MM.1S (cell line): ENCODE results near the gene SLC2A10.

Source experiments
- DNase-seq: peaks from one replicate; pipeline ENCODE4 v3.0.0-alpha.2; 2015
- H2AFZ ChIP-seq: fragments of 300-600 bp; sonication (generic); 2 replicates; pipeline ENCODE4 v1.6.0; 2016; ENCODE audit warnings: antibody characterized with exemption, low read length
- H3F3A ChIP-seq: fragments of 300-600 bp; sonication (generic); 2 replicates; pipeline ENCODE4 v1.6.1; 2016; ENCODE audit warnings: mild to moderate bottlenecking, antibody characterized with exemption, low read length, moderate library complexity, mixed read lengths; ENCODE audit not compliant: insufficient read depth
- H3K27ac ChIP-seq: fragments of 300-600 bp; sonication (generic); 2 replicates; pipeline ENCODE4 v1.5.1; 2016; ENCODE audit warnings: mild to moderate bottlenecking, low read length
- H3K27me3 ChIP-seq: fragments of 300-600 bp; sonication (generic); replicated peaks from 2 replicates; pipeline ENCODE4 v1.6.0; 2016; ENCODE audit warnings: low read length; ENCODE audit not compliant: insufficient read depth
- H3K36me3 ChIP-seq: fragments of 300-600 bp; sonication (generic); replicated peaks from 2 replicates; pipeline ENCODE4 v1.6.1; 2016; ENCODE audit warnings: mild to moderate bottlenecking, low read length, mixed read lengths; ENCODE audit not compliant: insufficient read depth
- H3K4me1 ChIP-seq: fragments of 300-600 bp; sonication (generic); 2 replicates; pipeline ENCODE4 v1.6.1; 2016; ENCODE audit warnings: low read length, mixed read lengths
- H3K4me2 ChIP-seq: fragments of 300-600 bp; sonication (generic); 2 replicates; pipeline ENCODE4 v1.6.0; 2016; ENCODE audit warnings: low read depth, low read length
- H3K4me3 ChIP-seq: fragments of 300-600 bp; sonication (generic); 2 replicates; pipeline ENCODE4 v1.5.1; 2016; ENCODE audit warnings: low read length, mixed read lengths
- H3K79me2 ChIP-seq: fragments of 300-600 bp; sonication (generic); 2 replicates; pipeline ENCODE4 v1.6.1; 2016; ENCODE audit warnings: mixed run types, low read length, mixed read lengths
- H3K9ac ChIP-seq: fragments of 300-600 bp; sonication (generic); 2 replicates; pipeline ENCODE4 v1.6.1; 2016; ENCODE audit warnings: low read length, mixed read lengths
- H3K9me2 ChIP-seq: fragments of 300-600 bp; sonication (generic); replicated peaks from 2 replicates; pipeline ENCODE4 v1.6.1; 2016; ENCODE audit warnings: mild to moderate bottlenecking, low read length, mixed read lengths; ENCODE audit not compliant: insufficient read depth
- H3K9me3 ChIP-seq: fragments of 300-600 bp; sonication (generic); replicated peaks from 2 replicates; pipeline ENCODE4 v1.6.1; 2016; ENCODE audit warnings: mild to moderate bottlenecking, low read length, mixed read lengths; ENCODE audit not compliant: insufficient read depth
- H4K20me1 ChIP-seq: fragments of 300-600 bp; sonication (generic); 2 replicates; pipeline ENCODE4 v1.6.1; 2016; ENCODE audit warnings: mild to moderate bottlenecking, low read length, moderate library complexity, mixed read lengths; ENCODE audit not compliant: insufficient read depth
- EZH2 ChIP-seq: fragments of 300-600 bp; sonication (generic); optimal IDR thresholded peaks from 2 replicates; pipeline ENCODE3; 2017; ENCODE audit warnings: low read depth, mild to moderate bottlenecking, antibody characterized with exemption, low read length, mixed read lengths
- EZH2phosphoT487 ChIP-seq: fragments of 300-600 bp; sonication (generic); IDR thresholded peaks from 2 replicates; pipeline ENCODE4 v1.6.1; 2018; ENCODE audit warnings: antibody characterized with exemption, low read length
- TF ChIP-seq, protein P1 (sequence below): fragments of 300-600 bp; sonication (generic); IDR thresholded peaks from 2 replicates; pipeline ENCODE4 v1.5.1; 2016; ENCODE audit warnings: antibody characterized with exemption, low read length, mixed read lengths

Gene SLC2A10

GRCh38 chr20:46699651-46700359, 9.6 kb upstream of the SLC2A10 start:
- Histone ChIP-seq H3K27me3 (no peaks in the 10 kb centered on the region), H3K9me3 (no peaks in the 10 kb centered on the region), H2AFZ (no peak overlapping the region), H3K27ac (no peak overlapping the region), H3K79me2 (no peaks in the 10 kb centered on the region), H4K20me1 (no peaks in the 10 kb centered on the region), H3K4me3 (no peak overlapping the region), H3K9ac (no peak overlapping the region), H3K36me3 (no peaks in the 10 kb centered on the region), H3K4me1 (peaks cover 25% of the 10 kb centered on the region), H3K4me2 (no peak overlapping the region), H3F3A (peaks cover 7% of the 10 kb centered on the region; the same call in 1 of the 2 replicates), H3K9me2 (no peaks in the 10 kb centered on the region)
- TF ChIP-seq EZH2, result no peak
- TF ChIP-seq, protein P1, sequence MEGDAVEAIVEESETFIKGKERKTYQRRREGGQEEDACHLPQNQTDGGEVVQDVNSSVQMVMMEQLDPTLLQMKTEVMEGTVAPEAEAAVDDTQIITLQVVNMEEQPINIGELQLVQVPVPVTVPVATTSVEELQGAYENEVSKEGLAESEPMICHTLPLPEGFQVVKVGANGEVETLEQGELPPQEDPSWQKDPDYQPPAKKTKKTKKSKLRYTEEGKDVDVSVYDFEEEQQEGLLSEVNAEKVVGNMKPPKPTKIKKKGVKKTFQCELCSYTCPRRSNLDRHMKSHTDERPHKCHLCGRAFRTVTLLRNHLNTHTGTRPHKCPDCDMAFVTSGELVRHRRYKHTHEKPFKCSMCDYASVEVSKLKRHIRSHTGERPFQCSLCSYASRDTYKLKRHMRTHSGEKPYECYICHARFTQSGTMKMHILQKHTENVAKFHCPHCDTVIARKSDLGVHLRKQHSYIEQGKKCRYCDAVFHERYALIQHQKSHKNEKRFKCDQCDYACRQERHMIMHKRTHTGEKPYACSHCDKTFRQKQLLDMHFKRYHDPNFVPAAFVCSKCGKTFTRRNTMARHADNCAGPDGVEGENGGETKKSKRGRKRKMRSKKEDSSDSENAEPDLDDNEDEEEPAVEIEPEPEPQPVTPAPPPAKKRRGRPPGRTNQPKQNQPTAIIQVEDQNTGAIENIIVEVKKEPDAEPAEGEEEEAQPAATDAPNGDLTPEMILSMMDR, result peak; percentile 64
- DNase-seq, result no peak

- H3K9ac ChIP-seq, result no peak overlapping the region
- TF ChIP-seq EZH2, result no peak
- TF ChIP-seq, protein P1, result no peak
- no peak for TF ChIP-seq EZH2phosphoT487
- DNase-seq, result no peak
These were observed 9.0 kb upstream of the SLC2A10 start for GRCh38 chr20:46700481-46700880.

GRCh38 chr20:46701057-46701456, 8.4 kb upstream of the SLC2A10 start:
- Histone ChIP-seq H3K9ac (no peak overlapping the region), H3K4me2 (no peak overlapping the region), H3K36me3 (no peaks in the 10 kb centered on the region), H3K9me2 (no peaks in the 10 kb centered on the region), H3K27me3 (no peaks in the 10 kb centered on the region), H4K20me1 (no peaks in the 10 kb centered on the region), H2AFZ (no peak overlapping the region), H3F3A (peaks cover 4% of the 10 kb centered on the region; the same call in 1 of the 2 replicates), H3K27ac (no peak overlapping the region), H3K9me3 (no peaks in the 10 kb centered on the region), H3K4me1 (peaks cover 15% of the 10 kb centered on the region), H3K4me3 (no peak overlapping the region), H3K79me2 (no peaks in the 10 kb centered on the region)
- no peak for DNase-seq
- TF ChIP-seq EZH2 (no peak), EZH2phosphoT487 (no peak)
- TF ChIP-seq, protein P1, result no peak

More at GRCh38 chr20:46700481-46700880, 9.0 kb upstream of the SLC2A10 start:
- Histone ChIP-seq H3K9me3 (no peaks in the 10 kb centered on the region), H3K27ac (no peak overlapping the region), H3K36me3 (no peaks in the 10 kb centered on the region), H3K27me3 (no peaks in the 10 kb centered on the region), H3K9me2 (no peaks in the 10 kb centered on the region), H3K79me2 (no peaks in the 10 kb centered on the region), H4K20me1 (no peaks in the 10 kb centered on the region), H3K4me1 (peaks cover 20% of the 10 kb centered on the region), H3K4me3 (no peak overlapping the region), H2AFZ (no peak overlapping the region), H3F3A (peaks cover 7% of the 10 kb centered on the region; the same call in 1 of the 2 replicates), H3K4me2 (no peak overlapping the region)
